ENCODE measurements around the gene SLC39A11. TPM values are rescaled to one million over a fixed set of nuclear protein-coding genes. Genes with fewer than 3 reads are reported as not detected.

Gene SLC39A11
- total and polyA plus RNA-seq, 4 donors: 18.9 to 44.9 (median 28.2) TPM

DNA sequence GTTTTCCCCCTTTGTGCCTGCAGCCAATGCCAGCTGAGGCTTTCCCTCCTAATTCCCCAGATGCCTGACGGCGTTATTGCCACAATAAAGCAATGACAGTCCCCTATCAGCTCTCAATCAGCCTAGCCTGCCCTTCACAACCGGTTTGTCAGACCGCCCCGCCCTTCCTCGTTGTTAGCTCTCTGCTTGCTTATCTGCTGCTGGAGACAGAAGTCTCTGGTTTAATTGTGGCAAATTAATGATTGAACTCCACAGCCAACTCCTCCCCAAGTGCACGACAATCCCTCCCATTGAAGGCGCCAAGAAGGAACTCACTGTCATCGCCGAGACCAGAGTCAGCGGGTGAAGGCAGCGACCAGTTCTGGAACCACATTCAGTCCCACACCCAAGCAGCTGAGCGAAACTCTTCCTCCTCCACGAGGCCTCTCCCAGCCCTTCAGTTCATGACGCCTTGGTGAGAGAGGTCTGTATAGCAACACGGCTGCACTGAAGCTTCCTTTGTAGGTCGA is 474.4 kb downstream of the SLC39A11 start:
- no peak overlapping the region for H3K4me3 ChIP-seq (ENCODE audit: low read depth in 1 of 3, low read length in 3 of 3)
- no peak overlapping the region for H3K9ac ChIP-seq (ENCODE audit: low read depth in 1 of 2, low read length in 2 of 2)
- no peak for DNase-seq (ENCODE audit: low spot score)
- no peaks in the 10 kb centered on the region for H3K4me1 ChIP-seq (ENCODE audit: control insufficient read depth in 4 of 4, insufficient read depth in 4 of 4, low read length in 3 of 4)
- no peak overlapping the region for H3K27ac ChIP-seq (ENCODE audit: low read depth in 1 of 2, low read length in 2 of 2)
- peaks cover 0 to 25% (median 4%) of the 10 kb centered on the region in 4 donors for H3K27me3 ChIP-seq (ENCODE audit: control insufficient read depth in 4 of 4, insufficient read depth in 4 of 4, low read length in 3 of 4)
- WGBS: 11% methylated on average over 17 of the region's 17 CpGs
- no peaks in the 10 kb centered on the region for H3K36me3 ChIP-seq (ENCODE audit: control insufficient read depth in 4 of 4, insufficient read depth in 3 of 4, low read depth in 1 of 4, low read length in 3 of 4)
- no peaks in the 10 kb centered on the region for H3K9me3 ChIP-seq (ENCODE audit: control insufficient read depth in 4 of 4, low read length in 3 of 4)
- TF ChIP-seq SP1 (IDR thresholded peaks at IDR 0.05) (no peak), HNF4A (conservative IDR thresholded peaks at IDR 0.05) (no peak), RAD21 (IDR thresholded peaks at IDR 0.05) (no peak), HNF4G (IDR thresholded peaks at IDR 0.05) (no peak), RXRA (IDR thresholded peaks at IDR 0.05) (no peak), FOXA2 (IDR thresholded peaks at IDR 0.05) (no peak), YY1 (IDR thresholded peaks at IDR 0.05) (no peak), NR2F2 (IDR thresholded peaks at IDR 0.05) (no peak), FOXA1 (IDR thresholded peaks at IDR 0.05) (no peak)
- TF ChIP-seq, protein P1, sequence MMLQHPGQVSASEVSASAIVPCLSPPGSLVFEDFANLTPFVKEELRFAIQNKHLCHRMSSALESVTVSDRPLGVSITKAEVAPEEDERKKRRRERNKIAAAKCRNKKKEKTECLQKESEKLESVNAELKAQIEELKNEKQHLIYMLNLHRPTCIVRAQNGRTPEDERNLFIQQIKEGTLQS (IDR thresholded peaks at IDR 0.05): no peak
- TF ChIP-seq, protein P2, sequence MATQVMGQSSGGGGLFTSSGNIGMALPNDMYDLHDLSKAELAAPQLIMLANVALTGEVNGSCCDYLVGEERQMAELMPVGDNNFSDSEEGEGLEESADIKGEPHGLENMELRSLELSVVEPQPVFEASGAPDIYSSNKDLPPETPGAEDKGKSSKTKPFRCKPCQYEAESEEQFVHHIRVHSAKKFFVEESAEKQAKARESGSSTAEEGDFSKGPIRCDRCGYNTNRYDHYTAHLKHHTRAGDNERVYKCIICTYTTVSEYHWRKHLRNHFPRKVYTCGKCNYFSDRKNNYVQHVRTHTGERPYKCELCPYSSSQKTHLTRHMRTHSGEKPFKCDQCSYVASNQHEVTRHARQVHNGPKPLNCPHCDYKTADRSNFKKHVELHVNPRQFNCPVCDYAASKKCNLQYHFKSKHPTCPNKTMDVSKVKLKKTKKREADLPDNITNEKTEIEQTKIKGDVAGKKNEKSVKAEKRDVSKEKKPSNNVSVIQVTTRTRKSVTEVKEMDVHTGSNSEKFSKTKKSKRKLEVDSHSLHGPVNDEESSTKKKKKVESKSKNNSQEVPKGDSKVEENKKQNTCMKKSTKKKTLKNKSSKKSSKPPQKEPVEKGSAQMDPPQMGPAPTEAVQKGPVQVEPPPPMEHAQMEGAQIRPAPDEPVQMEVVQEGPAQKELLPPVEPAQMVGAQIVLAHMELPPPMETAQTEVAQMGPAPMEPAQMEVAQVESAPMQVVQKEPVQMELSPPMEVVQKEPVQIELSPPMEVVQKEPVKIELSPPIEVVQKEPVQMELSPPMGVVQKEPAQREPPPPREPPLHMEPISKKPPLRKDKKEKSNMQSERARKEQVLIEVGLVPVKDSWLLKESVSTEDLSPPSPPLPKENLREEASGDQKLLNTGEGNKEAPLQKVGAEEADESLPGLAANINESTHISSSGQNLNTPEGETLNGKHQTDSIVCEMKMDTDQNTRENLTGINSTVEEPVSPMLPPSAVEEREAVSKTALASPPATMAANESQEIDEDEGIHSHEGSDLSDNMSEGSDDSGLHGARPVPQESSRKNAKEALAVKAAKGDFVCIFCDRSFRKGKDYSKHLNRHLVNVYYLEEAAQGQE (IDR thresholded peaks at IDR 0.05): no peak
- TF ChIP-seq, protein P3, sequence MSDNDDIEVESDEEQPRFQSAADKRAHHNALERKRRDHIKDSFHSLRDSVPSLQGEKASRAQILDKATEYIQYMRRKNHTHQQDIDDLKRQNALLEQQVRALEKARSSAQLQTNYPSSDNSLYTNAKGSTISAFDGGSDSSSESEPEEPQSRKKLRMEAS (IDR thresholded peaks at IDR 0.05): no peak
- TF ChIP-seq, protein P4, sequence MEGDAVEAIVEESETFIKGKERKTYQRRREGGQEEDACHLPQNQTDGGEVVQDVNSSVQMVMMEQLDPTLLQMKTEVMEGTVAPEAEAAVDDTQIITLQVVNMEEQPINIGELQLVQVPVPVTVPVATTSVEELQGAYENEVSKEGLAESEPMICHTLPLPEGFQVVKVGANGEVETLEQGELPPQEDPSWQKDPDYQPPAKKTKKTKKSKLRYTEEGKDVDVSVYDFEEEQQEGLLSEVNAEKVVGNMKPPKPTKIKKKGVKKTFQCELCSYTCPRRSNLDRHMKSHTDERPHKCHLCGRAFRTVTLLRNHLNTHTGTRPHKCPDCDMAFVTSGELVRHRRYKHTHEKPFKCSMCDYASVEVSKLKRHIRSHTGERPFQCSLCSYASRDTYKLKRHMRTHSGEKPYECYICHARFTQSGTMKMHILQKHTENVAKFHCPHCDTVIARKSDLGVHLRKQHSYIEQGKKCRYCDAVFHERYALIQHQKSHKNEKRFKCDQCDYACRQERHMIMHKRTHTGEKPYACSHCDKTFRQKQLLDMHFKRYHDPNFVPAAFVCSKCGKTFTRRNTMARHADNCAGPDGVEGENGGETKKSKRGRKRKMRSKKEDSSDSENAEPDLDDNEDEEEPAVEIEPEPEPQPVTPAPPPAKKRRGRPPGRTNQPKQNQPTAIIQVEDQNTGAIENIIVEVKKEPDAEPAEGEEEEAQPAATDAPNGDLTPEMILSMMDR (IDR thresholded peaks at IDR 0.05; ENCODE audit: low read depth, low read length, missing input control): no peak

DNA sequence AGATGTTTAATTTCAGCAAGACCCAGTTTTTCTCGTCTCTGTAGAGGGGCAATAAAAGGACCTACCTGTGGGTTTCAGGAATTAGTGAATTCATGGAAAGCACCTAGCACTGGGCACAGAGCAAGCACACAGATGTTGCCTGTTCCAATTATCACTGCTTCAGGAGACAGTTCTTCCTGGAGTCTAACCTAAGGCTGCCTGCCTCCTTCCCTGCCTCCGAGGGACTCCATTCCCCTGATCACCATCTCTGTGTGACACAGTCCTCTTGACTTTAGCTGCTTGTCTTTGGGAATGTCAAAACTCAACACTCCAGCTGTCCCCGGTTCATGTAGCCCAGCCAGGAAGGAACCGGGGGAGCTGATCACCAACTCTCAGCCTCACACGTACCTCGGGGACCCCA is 474.9 kb downstream of the SLC39A11 start:
- 26% methylated on average over 6 of the region's 6 CpGs for WGBS
- Histone ChIP-seq H3K9ac (ENCODE audit: low read depth in 1 of 2, low read length in 2 of 2) (no peak overlapping the region), H3K4me1 (ENCODE audit: control insufficient read depth in 4 of 4, insufficient read depth in 4 of 4, low read length in 3 of 4) (no peaks in the 10 kb centered on the region), H3K4me3 (ENCODE audit: low read depth in 1 of 3, low read length in 3 of 3) (no peak overlapping the region), H3K27ac (ENCODE audit: low read depth in 1 of 2, low read length in 2 of 2) (no peak overlapping the region), H3K27me3 (ENCODE audit: control insufficient read depth in 4 of 4, insufficient read depth in 4 of 4, low read length in 3 of 4) (peaks cover 0 to 24% (median 4%) of the 10 kb centered on the region in 4 donors), H3K36me3 (ENCODE audit: control insufficient read depth in 4 of 4, insufficient read depth in 3 of 4, low read depth in 1 of 4, low read length in 3 of 4) (no peaks in the 10 kb centered on the region), H3K9me3 (ENCODE audit: control insufficient read depth in 4 of 4, low read length in 3 of 4) (no peaks in the 10 kb centered on the region)
- DNase-seq (ENCODE audit: low spot score): no peak
- TF ChIP-seq JUND (IDR thresholded peaks at IDR 0.05) (no peak), FOXA1 (IDR thresholded peaks at IDR 0.05) (no peak), HNF4G (IDR thresholded peaks at IDR 0.05) (no peak), NR2F2 (IDR thresholded peaks at IDR 0.05) (no peak), EGR1 (IDR thresholded peaks at IDR 0.05; ENCODE audit: low read depth in 2 of 2) (no peak), GABPA (IDR thresholded peaks at IDR 0.05 in 1 of 2, conservative IDR thresholded peaks at IDR 0.05 in 1 of 2) (no peak), FOXA2 (IDR thresholded peaks at IDR 0.05) (no peak), HNF4A (conservative IDR thresholded peaks at IDR 0.05) (no peak), TAF1 (conservative IDR thresholded peaks at IDR 0.05) (no peak), RAD21 (IDR thresholded peaks at IDR 0.05) (no peak), SP1 (IDR thresholded peaks at IDR 0.05) (no peak), YY1 (IDR thresholded peaks at IDR 0.05) (no peak)
- TF ChIP-seq, protein P1 (IDR thresholded peaks at IDR 0.05): no peak
- TF ChIP-seq, protein P5, sequence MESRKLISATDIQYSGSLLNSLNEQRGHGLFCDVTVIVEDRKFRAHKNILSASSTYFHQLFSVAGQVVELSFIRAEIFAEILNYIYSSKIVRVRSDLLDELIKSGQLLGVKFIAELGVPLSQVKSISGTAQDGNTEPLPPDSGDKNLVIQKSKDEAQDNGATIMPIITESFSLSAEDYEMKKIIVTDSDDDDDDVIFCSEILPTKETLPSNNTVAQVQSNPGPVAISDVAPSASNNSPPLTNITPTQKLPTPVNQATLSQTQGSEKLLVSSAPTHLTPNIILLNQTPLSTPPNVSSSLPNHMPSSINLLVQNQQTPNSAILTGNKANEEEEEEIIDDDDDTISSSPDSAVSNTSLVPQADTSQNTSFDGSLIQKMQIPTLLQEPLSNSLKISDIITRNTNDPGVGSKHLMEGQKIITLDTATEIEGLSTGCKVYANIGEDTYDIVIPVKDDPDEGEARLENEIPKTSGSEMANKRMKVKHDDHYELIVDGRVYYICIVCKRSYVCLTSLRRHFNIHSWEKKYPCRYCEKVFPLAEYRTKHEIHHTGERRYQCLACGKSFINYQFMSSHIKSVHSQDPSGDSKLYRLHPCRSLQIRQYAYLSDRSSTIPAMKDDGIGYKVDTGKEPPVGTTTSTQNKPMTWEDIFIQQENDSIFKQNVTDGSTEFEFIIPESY (IDR thresholded peaks at IDR 0.05): no peak
- TF ChIP-seq, protein P4 (IDR thresholded peaks at IDR 0.05; ENCODE audit: low read depth, low read length, missing input control): no peak
- TF ChIP-seq, protein P3 (IDR thresholded peaks at IDR 0.05): no peak
